Mesodermal cell (in vitro differentiated cells): ENCODE data around the gene CHST1.

Experiments used
- H3K27ac ChIP-seq: 2 replicates; pipeline ENCODE4 v1.7.0; 2013; ENCODE audit warnings: mild to moderate bottlenecking, low read depth, low read length, moderate library complexity; ENCODE audit not compliant: severe bottlenecking
- H3K36me3 ChIP-seq: 2 replicates; pipeline ENCODE4 v1.7.1; 2013; ENCODE audit warnings: mild to moderate bottlenecking, low read length, moderate library complexity; ENCODE audit not compliant: control insufficient read depth, insufficient read depth
- H3K4me1 ChIP-seq: one replicate; pipeline ENCODE4 v1.7.1; 2013; ENCODE audit warnings: mild to moderate bottlenecking, low read length; ENCODE audit not compliant: insufficient read depth, control insufficient read depth, poor library complexity, severe bottlenecking
- H3K4me3 ChIP-seq: 2 replicates; pipeline ENCODE4 v1.7.0; 2013; ENCODE audit warnings: low read length, control low read depth, mild to moderate bottlenecking; ENCODE audit not compliant: insufficient read depth, poor library complexity, severe bottlenecking; ENCODE audit errors: extremely low read depth
- H3K9me3 ChIP-seq: 2 replicates; pipeline ENCODE4 v1.7.1; 2013; ENCODE audit warnings: mild to moderate bottlenecking, low read length, moderate library complexity; ENCODE audit not compliant: control insufficient read depth
- WGBS, 2 experiments: methylation state at CpG; one replicate each; pipeline ENCODE4 v1.1.5; 2013; ENCODE audit warnings: missing lambda C conversion rate in 2 of 2; ENCODE audit not compliant: insufficient coverage in 2 of 2; 5-methylcytosine and 5-hydroxymethylcytosine counted together

Gene CHST1

GRCh38 chr11:45650166-45651095, 15.0 kb downstream of the CHST1 start:
- WGBS, 2 experiments, result 96 to 97% methylated on average over 70 to 74 of the region's 75 CpGs
- peaks cover 25% of the 10 kb centered on the region for H3K4me1 ChIP-seq
- H3K36me3 ChIP-seq, result no peaks in the 10 kb centered on the region
- H3K4me3 ChIP-seq, result no peak overlapping the region
- H3K27ac ChIP-seq, result no peak overlapping the region
- no peaks in the 10 kb centered on the region for H3K9me3 ChIP-seq

GRCh38 chr11:45649544-45650165, 15.8 kb downstream of the CHST1 start:
- no peak overlapping the region for H3K4me3 ChIP-seq
- no peaks in the 10 kb centered on the region for H3K9me3 ChIP-seq
- peaks cover 20% of the 10 kb centered on the region for H3K4me1 ChIP-seq
- 95 to 96% methylated on average over 49 of the region's 49 CpGs for WGBS, 2 experiments
- no peak overlapping the region for H3K27ac ChIP-seq
- no peaks in the 10 kb centered on the region for H3K36me3 ChIP-seq

DNA sequence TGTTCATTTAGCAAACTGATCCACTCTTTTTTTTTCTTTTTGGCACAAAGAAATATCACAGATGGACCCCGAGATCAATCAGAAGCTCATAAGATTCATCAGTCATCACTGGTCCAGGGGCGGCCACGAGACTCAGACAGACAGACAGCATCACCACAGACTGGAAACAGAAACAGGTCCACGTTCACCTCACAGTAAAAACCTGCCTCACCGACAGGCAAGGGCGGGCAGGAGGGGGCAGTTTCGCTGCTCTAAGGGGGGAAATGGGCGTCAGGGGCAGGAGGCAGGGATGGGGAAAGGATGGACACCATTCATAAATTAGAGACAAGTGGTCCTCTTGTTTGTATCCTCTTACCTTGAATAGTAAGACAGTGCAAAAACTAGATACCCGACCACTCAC, 16.5 kb downstream of the CHST1 start:
- H3K4me1 ChIP-seq, result peaks cover 13% of the 10 kb centered on the region
- H3K27ac ChIP-seq, result no peak overlapping the region
- WGBS, 2 experiments, result 92 to 96% methylated on average over 5 of the region's 9 CpGs
- no peak overlapping the region for H3K4me3 ChIP-seq
- no peaks in the 10 kb centered on the region for H3K9me3 ChIP-seq
- no peaks in the 10 kb centered on the region for H3K36me3 ChIP-seq

GRCh38 chr11:45647786-45648185, 17.6 kb downstream of the CHST1 start:
- no peak overlapping the region for H3K27ac ChIP-seq
- H3K4me3 ChIP-seq, result no peak overlapping the region
- peaks cover 6% of the 10 kb centered on the region for H3K4me1 ChIP-seq
- no peaks in the 10 kb centered on the region for H3K9me3 ChIP-seq
- WGBS, 2 experiments, result 0% methylated on average over 1 of the region's 1 CpG; no CpG with 5 or more reads in 1 of the 2 experiments
- H3K36me3 ChIP-seq, result no peaks in the 10 kb centered on the region

DNA sequence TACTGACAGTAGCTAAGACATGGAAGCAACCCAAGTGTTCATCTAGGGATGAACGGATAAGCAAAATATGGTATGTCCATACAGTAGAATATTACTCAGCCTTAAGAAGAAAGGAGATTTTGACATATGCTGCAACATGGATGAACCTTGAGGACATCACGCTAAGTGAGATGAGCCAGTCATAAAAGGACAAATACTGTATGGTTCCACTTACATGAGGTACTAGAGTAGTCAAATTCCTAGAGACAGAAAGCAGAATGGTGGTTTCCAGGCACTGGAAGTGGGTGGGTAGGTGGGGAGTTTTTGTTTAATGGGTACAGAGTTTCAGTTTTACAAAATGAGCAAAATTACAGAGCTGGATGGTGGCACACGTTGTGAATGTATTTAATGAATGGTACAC, 18.1 kb downstream of the CHST1 start:
- Histone ChIP-seq H3K9me3 (no peaks in the 10 kb centered on the region), H3K4me1 (peaks cover 2% of the 10 kb centered on the region), H3K36me3 (no peaks in the 10 kb centered on the region), H3K4me3 (no peak overlapping the region), H3K27ac (no peak overlapping the region)
- 100% methylated on average over 1 of the region's 3 CpGs for WGBS, 2 experiments

- H3K4me1 ChIP-seq, result no peaks in the 10 kb centered on the region
- H3K9me3 ChIP-seq, result no peaks in the 10 kb centered on the region
- H3K36me3 ChIP-seq, result no peaks in the 10 kb centered on the region
- 89 to 100% methylated on average over 1 of the region's 1 CpG for WGBS, 2 experiments
- no peak overlapping the region for H3K27ac ChIP-seq
- H3K4me3 ChIP-seq, result no peak overlapping the region
Measured at GRCh38 chr11:45646275-45646927, 19.0 kb downstream of the CHST1 start.

- no peaks in the 10 kb centered on the region for H3K9me3 ChIP-seq
- no peak overlapping the region for H3K27ac ChIP-seq
- no peaks in the 10 kb centered on the region for H3K36me3 ChIP-seq
- H3K4me3 ChIP-seq, result no peak overlapping the region
- H3K4me1 ChIP-seq, result no peaks in the 10 kb centered on the region
- WGBS, 2 experiments, result 82 to 95% methylated on average over 8 to 10 of the region's 10 CpGs
Measured at GRCh38 chr11:45644981-45645889, 20.2 kb downstream of the CHST1 start.

DNA sequence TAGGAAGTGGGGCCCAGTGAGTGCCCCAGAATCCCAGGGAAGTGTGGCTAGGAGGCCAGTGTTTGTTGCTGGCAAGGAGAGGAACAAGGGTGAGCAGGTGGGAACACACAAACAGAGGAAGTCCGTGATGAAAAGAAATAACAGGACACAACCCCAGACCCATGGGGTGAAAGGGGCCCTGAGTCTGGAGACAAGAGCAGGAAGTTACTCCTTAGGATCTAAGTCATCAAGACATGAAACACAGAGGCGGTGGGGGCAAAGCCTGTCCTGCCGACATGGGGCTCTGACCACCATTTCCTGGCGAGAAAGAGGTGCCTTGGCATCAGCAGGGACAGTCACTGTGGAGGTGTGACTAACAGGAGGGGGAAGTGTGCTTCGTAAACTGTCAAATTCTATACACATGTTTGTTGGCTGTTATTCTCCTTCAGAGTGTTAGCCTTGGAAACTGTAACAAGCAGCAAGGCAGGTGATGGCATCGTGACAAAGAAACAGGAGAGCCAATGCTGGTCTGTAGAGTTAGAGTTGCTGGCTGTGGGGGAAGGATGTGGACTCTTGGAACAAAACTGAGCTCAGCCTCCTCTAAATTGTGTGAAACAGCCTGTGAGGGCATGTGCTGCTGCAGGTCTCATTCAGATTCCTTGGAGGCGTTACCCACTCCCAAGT, 21.7 kb downstream of the CHST1 start:
- Histone ChIP-seq H3K36me3 (no peaks in the 10 kb centered on the region), H3K27ac (no peak overlapping the region), H3K9me3 (no peaks in the 10 kb centered on the region), H3K4me1 (no peaks in the 10 kb centered on the region), H3K4me3 (no peak overlapping the region)
- WGBS, 2 experiments, result 81 to 88% methylated on average over 6 to 7 of the region's 7 CpGs

GRCh38 chr11:45641961-45642360, 23.5 kb downstream of the CHST1 start:
- H3K4me1 ChIP-seq, result no peaks in the 10 kb centered on the region
- 83 to 93% methylated on average over 2 of the region's 2 CpGs for WGBS, 2 experiments
- no peaks in the 10 kb centered on the region for H3K9me3 ChIP-seq
- no peak overlapping the region for H3K4me3 ChIP-seq
- no peak overlapping the region for H3K27ac ChIP-seq
- H3K36me3 ChIP-seq, result no peaks in the 10 kb centered on the region

GRCh38 chr11:45638051-45638450, 27.4 kb downstream of the CHST1 start:
- Histone ChIP-seq H3K4me1 (no peaks in the 10 kb centered on the region), H3K4me3 (no peak overlapping the region), H3K27ac (no peak overlapping the region), H3K9me3 (no peaks in the 10 kb centered on the region), H3K36me3 (no peaks in the 10 kb centered on the region)
- 75 to 88% methylated on average over 1 of the region's 2 CpGs for WGBS, 2 experiments
